HAP-1 (cell line): ENCODE results near the gene C2orf92.
"Not testable (repeated sequence)": the region's sequence is repeated elsewhere in the genome, so short reads cannot be mapped to it uniquely, and the experiment has no call there.

Experiments used
- DNase-seq, 2 experiments: peaks; one replicate each; pipeline ENCODE4 v3.0.0-alpha.2; 2016 to 2020; ENCODE audit warnings: low spot score in 2 of 2
- H3K27me3 ChIP-seq: fragments of 250-450 bp; sonication (Bioruptor Pico); 2 replicates; pipeline ENCODE4 v1.5.1; 2020; ENCODE audit warnings: low read depth, mild to moderate bottlenecking, moderate library complexity
- H3K36me3 ChIP-seq: fragments of 250-450 bp; sonication (Bioruptor Pico); replicated peaks from 2 replicates; pipeline ENCODE4 v1.5.1; 2020; ENCODE audit warnings: mild to moderate bottlenecking
- H3K4me1 ChIP-seq: fragments of 250-450 bp; sonication (Bioruptor Pico); 2 replicates; pipeline ENCODE4 v1.5.1; 2020; ENCODE audit warnings: mild to moderate bottlenecking
- H3K4me3 ChIP-seq: fragments of 250-450 bp; sonication (Bioruptor Pico); 2 replicates; pipeline ENCODE4 v1.5.1; 2020; ENCODE audit warnings: mild to moderate bottlenecking, moderate library complexity
- H3K9me3 ChIP-seq: fragments of 250-450 bp; sonication (Bioruptor Pico); 2 replicates; pipeline ENCODE4 v1.5.1; 2020; ENCODE audit warnings: mild to moderate bottlenecking, moderate library complexity
- in situ Hi-C: fragments of 300-500 bp; cut with MboI; formaldehyde crosslinking; loops from 3 replicates; pipeline ENCODE4 v1.14.3; 2020; ENCODE audit warnings: low sequenced_read_pairs, inconsistent platforms, mixed read lengths

The C2orf92 gene

DNA sequence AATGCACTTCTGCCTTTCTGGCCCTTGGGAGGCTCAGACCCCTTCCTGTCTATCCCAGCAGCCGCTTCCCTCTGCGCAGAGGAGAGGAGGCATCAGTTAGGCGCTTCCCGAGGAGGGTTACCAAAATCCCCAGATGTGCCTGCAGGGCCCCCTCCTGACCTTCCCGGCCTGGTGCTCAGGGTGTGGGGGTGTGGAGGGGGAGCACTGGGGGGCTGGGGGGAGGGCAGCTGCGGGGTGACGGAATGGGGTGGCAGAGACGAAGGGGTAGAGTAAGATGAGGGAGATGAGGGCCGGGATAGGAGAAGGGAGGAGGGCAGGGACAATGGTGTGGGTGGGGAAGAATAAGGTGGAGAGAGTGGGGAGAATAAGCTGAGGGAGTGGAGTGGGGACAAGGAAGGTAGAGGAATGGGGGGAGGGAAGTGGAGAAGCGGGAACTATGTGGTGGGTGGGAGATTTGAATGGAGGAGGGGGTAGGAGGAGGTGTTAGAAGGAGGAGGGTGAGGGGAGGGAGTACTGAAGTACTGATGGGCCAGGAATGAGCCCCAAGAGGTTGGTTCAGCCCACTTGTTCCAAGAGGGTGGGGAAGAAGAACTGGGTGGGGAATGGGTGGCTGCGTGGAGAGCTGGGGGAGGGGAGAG is 37.3 kb downstream of the C2orf92 start:
- no peak overlapping the region for H3K4me3 ChIP-seq
- in situ Hi-C loops: loop anchor here (10.0 kb wide), 1 partner anchor 678 kb away; no protein-coding TSS in a partner anchor
- H3K27me3 ChIP-seq: no peaks in the 10 kb centered on the region
- no peaks in the 10 kb centered on the region for H3K9me3 ChIP-seq
- peaks cover 2% of the 10 kb centered on the region for H3K4me1 ChIP-seq
- no peak for DNase-seq
- no peaks in the 10 kb centered on the region for H3K36me3 ChIP-seq

DNA sequence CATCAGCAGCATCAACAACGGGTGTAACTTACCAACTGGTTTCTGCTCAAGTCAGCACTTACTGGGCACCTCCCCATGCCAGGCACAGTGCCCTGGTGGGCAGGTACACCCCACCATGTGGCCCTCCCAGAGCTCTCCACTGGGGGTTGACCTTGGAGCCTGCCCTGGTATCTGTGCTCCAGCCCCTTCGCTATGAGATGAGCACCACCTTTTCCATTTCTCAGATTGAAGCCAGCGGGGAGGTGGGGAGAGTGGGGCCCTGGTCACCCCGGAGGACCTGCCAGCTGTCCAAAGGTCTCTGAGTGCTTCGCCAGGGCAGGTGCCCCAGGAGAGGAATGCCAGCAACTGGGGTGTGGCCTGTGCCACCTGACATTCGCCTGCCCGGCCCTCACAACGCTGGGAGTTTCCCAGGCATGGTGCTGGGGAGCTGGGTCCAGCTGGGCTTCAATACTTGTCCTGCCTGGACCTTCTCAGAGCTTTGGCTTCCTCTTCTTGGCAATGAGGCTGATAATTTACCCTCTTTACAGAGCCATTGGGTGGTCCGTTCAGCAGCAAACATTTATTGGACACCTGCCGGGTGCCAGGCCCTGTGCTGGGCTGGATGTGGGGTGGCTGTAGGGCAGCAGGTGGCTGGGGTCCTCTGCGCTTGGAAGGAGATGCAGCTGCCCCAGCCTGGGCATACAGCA is 38.0 kb downstream of the C2orf92 start:
- in situ Hi-C loops: loop anchor here (10.0 kb wide), 1 partner anchor 677 kb away; no protein-coding TSS in a partner anchor
- DNase-seq: no peak
- no peak overlapping the region for H3K4me3 ChIP-seq
- H3K4me1 ChIP-seq: peaks cover 2% of the 10 kb centered on the region
- H3K9me3 ChIP-seq: no peaks in the 10 kb centered on the region
- H3K27me3 ChIP-seq: no peaks in the 10 kb centered on the region
- no peaks in the 10 kb centered on the region for H3K36me3 ChIP-seq

- H3K4me1 ChIP-seq: peaks cover 2% of the 10 kb centered on the region
- no peaks in the 10 kb centered on the region for H3K27me3 ChIP-seq
- H3K4me3 ChIP-seq: no peak overlapping the region
- H3K9me3 ChIP-seq: no peaks in the 10 kb centered on the region
- no peak for DNase-seq
- in situ Hi-C loops: loop anchor here (10.0 kb wide), 1 partner anchor 677 kb away; no protein-coding TSS in a partner anchor
- no peaks in the 10 kb centered on the region for H3K36me3 ChIP-seq
Observed at GRCh38 chr2:97708048-97708380, 38.5 kb downstream of the C2orf92 start.

- Histone ChIP-seq H3K36me3 (no peaks in the 10 kb centered on the region), H3K27me3 (no peaks in the 10 kb centered on the region), H3K4me3 (no peak overlapping the region), H3K4me1 (peaks cover 2% of the 10 kb centered on the region), H3K9me3 (no peaks in the 10 kb centered on the region)
- in situ Hi-C loops: loop anchor here (10.0 kb wide), 1 partner anchor 676 kb away; no protein-coding TSS in a partner anchor
- no peak for DNase-seq
Observed at GRCh38 chr2:97708608-97709007, 39.1 kb downstream of the C2orf92 start.

DNA sequence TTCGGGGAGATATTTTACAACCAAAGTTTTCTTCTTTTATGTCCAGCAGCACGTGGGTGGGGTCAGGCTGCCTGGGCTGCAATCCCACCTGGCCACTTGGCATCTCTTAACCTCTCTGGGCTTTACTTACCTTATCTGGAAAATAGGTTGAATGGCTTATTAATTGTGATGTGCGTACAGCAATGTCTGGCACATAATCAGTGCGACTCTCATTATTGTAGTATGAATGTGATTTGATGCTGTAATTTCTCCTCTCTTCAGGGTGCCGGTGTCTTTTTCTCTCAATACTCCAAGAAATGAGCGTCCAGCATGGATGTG is 41.8 kb downstream of the C2orf92 start:
- H3K36me3 ChIP-seq: no peaks in the 10 kb centered on the region
- H3K4me1 ChIP-seq: peaks cover 2% of the 10 kb centered on the region
- no peak for DNase-seq
- in situ Hi-C loops: no loop called here
- no peaks in the 10 kb centered on the region for H3K9me3 ChIP-seq
- no peak overlapping the region for H3K4me3 ChIP-seq
- no peaks in the 10 kb centered on the region for H3K27me3 ChIP-seq

DNA sequence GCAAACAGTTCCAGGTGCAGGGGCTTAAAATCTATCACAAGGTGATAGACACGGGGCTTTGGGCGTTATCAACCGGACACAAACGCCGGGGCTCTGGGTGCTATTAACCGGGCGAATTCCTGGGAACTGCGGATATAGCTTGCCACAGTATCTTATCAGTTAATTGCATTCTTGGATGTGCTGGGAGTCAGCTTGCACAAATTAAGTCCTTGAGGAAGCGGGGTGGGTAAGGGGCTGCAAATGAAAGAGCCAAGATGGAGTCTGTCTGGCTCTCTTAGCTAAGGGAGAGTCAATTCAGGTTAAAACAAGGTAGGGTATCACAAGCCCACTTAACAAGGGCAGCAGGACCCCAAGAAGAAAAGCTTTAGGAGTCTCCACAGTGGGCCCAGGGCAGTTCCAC is 42.7 kb downstream of the C2orf92 start:
- in situ Hi-C loops, H3K4me3 ChIP-seq, DNase-seq, H3K27me3 ChIP-seq, H3K9me3 ChIP-seq, H3K36me3 ChIP-seq, H3K4me1 ChIP-seq: not testable (repeated sequence)

DNA sequence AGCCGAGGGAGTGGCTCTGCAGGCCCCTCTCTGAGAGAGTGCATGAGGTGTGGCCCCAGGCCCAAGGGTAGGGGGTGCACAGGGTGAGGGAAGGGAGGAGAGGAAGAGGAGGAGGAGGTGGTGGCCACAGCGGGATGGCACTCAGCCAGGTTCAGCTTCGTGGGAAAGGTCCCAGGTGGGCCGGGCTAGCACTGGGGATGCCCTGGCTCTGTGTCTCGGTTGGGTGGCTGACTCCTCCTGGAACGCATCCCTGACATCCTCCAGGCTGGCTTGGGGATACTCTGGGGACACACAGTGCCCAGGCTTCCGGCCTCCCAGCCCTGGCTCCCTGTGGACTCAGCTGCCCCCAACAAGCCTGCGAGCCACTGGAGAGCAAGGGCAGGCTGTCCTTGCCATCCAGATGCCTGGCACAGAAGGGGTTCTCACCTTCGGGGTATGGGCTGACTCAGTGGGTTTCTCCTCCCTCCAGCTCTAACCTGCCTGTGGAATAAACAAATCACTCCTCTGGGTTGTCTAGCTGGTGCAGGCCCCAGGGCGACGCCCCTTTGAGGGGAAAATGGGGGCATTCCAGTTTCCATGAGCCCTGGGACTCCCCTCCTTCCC is 43.3 kb downstream of the C2orf92 start:
- Histone ChIP-seq H3K4me1 (peaks cover 2% of the 10 kb centered on the region), H3K27me3 (no peaks in the 10 kb centered on the region), H3K4me3 (no peak overlapping the region), H3K36me3 (no peaks in the 10 kb centered on the region), H3K9me3 (no peaks in the 10 kb centered on the region)
- in situ Hi-C loops: no loop called here
- DNase-seq: no peak

DNA sequence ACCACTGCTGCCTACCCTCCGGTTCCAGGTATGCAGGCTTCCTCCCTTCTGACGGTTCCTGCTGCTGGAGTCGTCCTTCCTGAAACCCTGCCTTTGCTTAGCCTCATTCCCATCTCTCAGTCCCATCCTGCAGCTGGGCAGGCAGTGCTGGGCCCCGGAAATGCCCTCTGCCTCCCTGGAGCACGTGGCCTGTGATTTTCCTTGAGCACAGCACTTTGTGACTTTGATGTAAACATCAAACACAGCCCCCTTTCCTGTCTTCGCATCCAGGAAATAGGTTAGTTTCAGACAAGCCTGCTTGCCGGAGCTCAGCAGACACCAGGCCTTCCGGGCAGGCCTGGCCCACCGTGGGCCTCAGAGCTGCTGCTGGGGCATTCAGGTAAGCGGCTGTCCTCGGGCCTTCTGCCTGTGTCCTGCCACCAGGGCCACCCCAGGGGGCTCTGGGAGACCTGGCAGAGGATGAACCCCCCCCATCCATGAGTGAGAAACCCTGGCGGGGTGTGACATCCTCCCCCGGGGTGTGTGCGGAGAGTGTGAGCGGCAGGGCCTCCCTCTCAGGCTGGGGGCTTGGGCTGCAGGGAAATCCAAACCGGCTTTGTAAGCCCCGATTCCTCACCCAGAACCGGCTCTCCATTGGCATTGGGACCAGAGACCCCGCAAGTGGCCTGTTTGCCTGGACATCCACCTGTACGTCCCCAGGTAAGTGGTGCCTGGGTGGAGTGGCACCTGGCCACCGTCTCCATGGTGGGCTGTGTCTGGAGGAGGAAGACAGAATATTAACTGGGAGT is 44.0 kb downstream of the C2orf92 start, which contains the start of gene ZAP70:
Gene ZAP70 (plus strand): TSS at position 281 of the 788 bp plus-strand sequence. CDS start 10,461 bp downstream, outside the sequence.
- Histone ChIP-seq H3K4me3 (no peak within 1 kb of the TSS), H3K4me1 (peaks cover 2% of the 10 kb centered on the region), H3K9me3 (no peaks in the 10 kb centered on the region), H3K36me3 (no peaks in the 10 kb centered on the region), H3K27me3 (no peaks in the 10 kb centered on the region)
- in situ Hi-C loops: no loop called here
- no peak for DNase-seq

DNA sequence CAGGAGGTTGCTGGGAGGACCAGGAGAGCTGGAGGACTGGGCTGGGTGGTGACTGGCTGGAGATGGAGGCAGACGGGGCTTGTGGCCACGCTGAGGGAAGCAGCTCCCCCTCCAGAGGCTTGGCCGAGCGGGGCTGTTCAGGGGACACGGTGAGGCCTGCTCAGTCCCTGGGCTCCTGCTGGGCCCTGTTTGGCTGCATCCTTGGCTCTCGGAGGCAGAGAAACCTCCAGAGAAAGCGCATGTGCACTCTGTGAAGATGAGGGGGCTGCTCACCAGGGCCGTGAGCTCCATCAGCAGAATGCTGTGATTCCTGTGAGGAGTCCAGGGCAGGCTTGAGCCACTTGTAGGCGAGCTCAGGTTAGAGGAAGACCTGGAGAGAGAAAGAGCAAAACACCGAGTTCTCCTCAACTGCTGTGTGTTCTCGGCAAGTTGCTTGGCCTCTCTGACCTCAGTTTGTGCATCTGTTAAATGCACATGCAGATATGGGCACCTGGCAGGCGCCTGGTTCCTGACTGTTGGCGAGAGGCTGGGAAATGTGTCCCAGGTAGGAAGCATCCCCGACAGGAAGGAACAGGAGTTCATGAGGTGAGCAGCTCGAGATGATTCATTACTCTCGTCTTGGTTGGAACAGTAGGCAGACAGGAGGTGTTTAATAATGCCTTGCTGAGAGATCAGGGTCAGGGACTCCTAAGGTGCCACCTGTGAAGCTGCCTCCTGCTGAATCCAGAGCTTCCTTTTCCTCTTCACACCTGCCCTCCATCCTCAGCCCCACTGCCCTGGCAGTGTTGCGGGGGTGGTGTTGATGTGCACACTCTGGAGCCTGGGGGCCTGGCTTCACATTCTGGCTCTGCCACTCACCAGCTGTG is 44.8 kb downstream of the C2orf92 start:
- H3K9me3 ChIP-seq: no peaks in the 10 kb centered on the region
- no peak overlapping the region for H3K4me3 ChIP-seq
- in situ Hi-C loops: no loop called here
- no peaks in the 10 kb centered on the region for H3K36me3 ChIP-seq
- no peak for DNase-seq
- H3K4me1 ChIP-seq: peaks cover 2% of the 10 kb centered on the region
- H3K27me3 ChIP-seq: no peaks in the 10 kb centered on the region

DNA sequence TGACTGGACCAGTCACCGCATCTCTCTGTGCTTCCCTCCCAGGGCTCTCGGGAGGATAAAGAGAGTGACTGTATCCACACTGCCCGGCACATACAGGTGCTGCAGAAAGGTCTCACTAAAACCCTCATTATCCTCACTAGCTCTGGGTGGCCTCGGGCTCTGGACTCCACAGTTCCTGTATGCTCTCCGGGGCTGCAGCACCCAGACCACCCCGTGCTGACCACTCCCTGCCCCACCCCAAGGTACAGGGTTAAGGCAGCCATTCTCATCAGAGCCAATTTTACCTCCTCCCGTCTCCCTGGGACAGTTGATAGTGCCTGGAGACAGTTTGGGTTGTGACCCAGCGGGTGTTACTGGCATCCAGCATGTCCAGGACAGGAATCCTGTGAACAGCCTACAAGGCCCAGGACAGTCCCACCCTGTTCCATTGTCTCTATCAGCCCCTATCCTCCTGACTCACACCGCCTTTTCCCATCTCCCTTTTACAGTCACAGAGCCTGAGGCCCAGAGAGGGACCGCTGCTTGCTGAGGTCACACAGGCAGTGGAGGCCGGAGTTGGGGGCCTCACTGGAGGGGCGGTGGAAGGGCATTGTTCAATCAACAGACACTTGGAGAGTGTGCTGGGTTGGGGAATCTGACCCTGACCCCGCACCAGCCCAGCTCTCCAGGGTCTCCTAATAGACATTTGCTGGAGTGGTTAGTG is 45.6 kb downstream of the C2orf92 start:
- Histone ChIP-seq H3K9me3 (no peaks in the 10 kb centered on the region), H3K4me1 (peaks cover 5% of the 10 kb centered on the region; the same call in 1 of the 2 replicates), H3K27me3 (no peaks in the 10 kb centered on the region), H3K4me3 (no peak overlapping the region), H3K36me3 (no peaks in the 10 kb centered on the region)
- DNase-seq: no peak
- in situ Hi-C loops: no loop called here

GRCh38 chr2:97715951-97716694 is 46.6 kb downstream of the C2orf92 start:
- H3K4me1 ChIP-seq: peaks cover 15% of the 10 kb centered on the region
- H3K36me3 ChIP-seq: no peaks in the 10 kb centered on the region
- in situ Hi-C loops: no loop called here
- H3K4me3 ChIP-seq: no peak overlapping the region
- H3K27me3 ChIP-seq: no peaks in the 10 kb centered on the region
- no peak for DNase-seq
- no peaks in the 10 kb centered on the region for H3K9me3 ChIP-seq
